Neural cell (in vitro differentiated cells): ENCODE data around the gene MYBL2. TPM values are rescaled to one million over a fixed set of nuclear protein-coding genes. Genes with fewer than 3 reads are reported as not detected.

Source experiments
- H2AFZ ChIP-seq: fragments of 200-600, 300-800 bp; sonication (generic), shearing (Covaris generic); 2 replicates; pipeline ENCODE4 v1.6.0; 2014; ENCODE audit warnings: low read depth, mild to moderate bottlenecking, antibody characterized with exemption, low read length, moderate library complexity
- H3F3A ChIP-seq: fragments of 200-600 bp; shearing (Covaris generic); 2 replicates; pipeline ENCODE4 v1.6.1; 2016; ENCODE audit warnings: mild to moderate bottlenecking, moderate library complexity, mixed read lengths, antibody characterized with exemption, low read length; ENCODE audit not compliant: insufficient read depth, poor library complexity, severe bottlenecking
- H3K27ac ChIP-seq: fragments of 200-600, 300-800 bp; sonication (generic), shearing (Covaris generic); 2 replicates; pipeline ENCODE4 v1.5.1; 2014; ENCODE audit warnings: mild to moderate bottlenecking, low read length, moderate library complexity
- H3K27me3 ChIP-seq: fragments of 300-800, 200-600 bp; sonication (generic), shearing (Covaris generic); 2 replicates; pipeline ENCODE4 v1.6.0; 2014; ENCODE audit warnings: mild to moderate bottlenecking, low read depth, low read length, moderate library complexity; ENCODE audit not compliant: insufficient read depth
- H3K36me3 ChIP-seq: fragments of 300-800, 200-600 bp; sonication (generic), shearing (Covaris generic); 2 replicates; pipeline ENCODE4 v1.5.1; 2014; ENCODE audit warnings: mild to moderate bottlenecking, antibody characterized with exemption, low read length, moderate library complexity; ENCODE audit not compliant: insufficient read depth
- H3K4me2 ChIP-seq: fragments of 300-800, 200-600 bp; sonication (generic), shearing (Covaris generic); 2 replicates; pipeline ENCODE4 v1.6.0; 2014; ENCODE audit warnings: mild to moderate bottlenecking, low read length
- H3K4me3 ChIP-seq: fragments of 300-800, 200-600 bp; sonication (generic), shearing (Covaris generic); 2 replicates; pipeline ENCODE4 v1.5.1; 2014; ENCODE audit warnings: mild to moderate bottlenecking, low read length, moderate library complexity
- H3K79me2 ChIP-seq: fragments of 200-600 bp; shearing (Covaris generic); replicated peaks from 2 replicates; pipeline ENCODE4 v1.6.0; 2014; ENCODE audit warnings: mild to moderate bottlenecking, low read length, moderate library complexity; ENCODE audit not compliant: insufficient read depth
- H3K9ac ChIP-seq: fragments of 300-800, 200-600 bp; sonication (generic), shearing (Covaris generic); 2 replicates; pipeline ENCODE4 v1.6.1; 2016; ENCODE audit warnings: mild to moderate bottlenecking, low read length, mixed read lengths
- H3K9me2 ChIP-seq: fragments of 200-600 bp; shearing (Covaris generic); 2 replicates; pipeline ENCODE4 v1.6.1; 2016; ENCODE audit warnings: mild to moderate bottlenecking, low read length, mixed read lengths; ENCODE audit not compliant: insufficient read depth
- H3K9me3 ChIP-seq: fragments of 200-600, 300-800 bp; sonication (generic), shearing (Covaris generic); 2 replicates; pipeline ENCODE4 v1.6.1; 2016; ENCODE audit warnings: mild to moderate bottlenecking, mixed run types, low read length, moderate library complexity, mixed read lengths
- H4K20me1 ChIP-seq: fragments of 200-600 bp; shearing (Covaris generic); 2 replicates; pipeline ENCODE4 v1.6.1; 2016; ENCODE audit warnings: mild to moderate bottlenecking, mixed run types; ENCODE audit not compliant: insufficient read depth
- CTCF ChIP-seq: fragments of 450-650 bp; IDR thresholded peaks from 2 replicates; pipeline ENCODE4 v1.5.1; 2014; ENCODE audit warnings: antibody characterized with exemption, mild to moderate bottlenecking, moderate library complexity; ENCODE audit not compliant: poor library complexity, severe bottlenecking
- EZH2 ChIP-seq: fragments of 200-600, 300-800 bp; shearing (Covaris generic), sonication (generic); IDR thresholded peaks from 2 replicates; pipeline ENCODE4 v1.6.1; 2014; ENCODE audit warnings: antibody characterized with exemption, low read length, borderline replicate concordance, mild to moderate bottlenecking; ENCODE audit not compliant: insufficient read depth, poor library complexity, severe bottlenecking
- MXI1 ChIP-seq: fragments of 450-650 bp; conservative IDR thresholded peaks from 2 replicates; pipeline ENCODE4 v1.6.1; 2014; ENCODE audit warnings: antibody characterized with exemption, mild to moderate bottlenecking; ENCODE audit not compliant: poor library complexity, severe bottlenecking
- POLR2AphosphoS5 ChIP-seq: IDR thresholded peaks from 2 replicates; pipeline ENCODE4 v1.6.1; 2012
- REST ChIP-seq: IDR thresholded peaks from 2 replicates; pipeline ENCODE4 v1.6.1; 2012; ENCODE audit warnings: borderline replicate concordance
- SMC3 ChIP-seq: fragments of 450-650 bp; conservative IDR thresholded peaks from 2 replicates; pipeline ENCODE4 v1.6.1; 2014; ENCODE audit warnings: antibody characterized with exemption, mild to moderate bottlenecking, moderate library complexity; ENCODE audit not compliant: poor library complexity
- TAF1 ChIP-seq: IDR thresholded peaks from 2 replicates; pipeline ENCODE4 v1.6.1; 2012; ENCODE audit warnings: low read depth
- polyA plus RNA-seq: library from polyadenylated mRNA; depleted of rRNA; stranded (reverse); fragments of >200 nt; gene quantifications from 2 replicates; pipeline ENCODE4 v1.2.3, GENCODE V29; 2014

Gene MYBL2
- polyA plus RNA-seq, 1 donor from 2014 or later: not detected

GRCh38 chr20:43669332-43669731, 2.4 kb downstream of the MYBL2 start (continued):
- no peak for TF ChIP-seq REST

GRCh38 chr20:43670423-43670822, 3.5 kb downstream of the MYBL2 start:
- peaks cover 7% of the 10 kb centered on the region for H3K27me3 ChIP-seq
- no peaks in the 10 kb centered on the region for H3K36me3 ChIP-seq
- H3K4me2 ChIP-seq: no peak overlapping the region
- no peak overlapping the region for H2AFZ ChIP-seq
- no peaks in the 10 kb centered on the region for H3K9me2 ChIP-seq
- H3K9me3 ChIP-seq: no peaks in the 10 kb centered on the region
- no peaks in the 10 kb centered on the region for H3F3A ChIP-seq
- H3K4me3 ChIP-seq: no peak overlapping the region
- TF ChIP-seq POLR2AphosphoS5 (no peak), SMC3 (no peak), MXI1 (no peak), CTCF (no peak), TAF1 (no peak)
- H3K9ac ChIP-seq: no peak overlapping the region
- H3K27ac ChIP-seq: no peak overlapping the region
- H4K20me1 ChIP-seq: no peaks in the 10 kb centered on the region
- H3K79me2 ChIP-seq: no peaks in the 10 kb centered on the region

GRCh38 chr20:43676368-43676767, 9.5 kb downstream of the MYBL2 start:
- Histone ChIP-seq H3K9ac (no peak overlapping the region), H3F3A (no peaks in the 10 kb centered on the region), H3K36me3 (no peaks in the 10 kb centered on the region), H2AFZ (no peak overlapping the region), H3K9me3 (no peaks in the 10 kb centered on the region), H3K4me2 (no peak overlapping the region), H4K20me1 (no peaks in the 10 kb centered on the region), H3K9me2 (no peaks in the 10 kb centered on the region), H3K79me2 (no peaks in the 10 kb centered on the region), H3K4me3 (no peak overlapping the region), H3K27me3 (no peaks in the 10 kb centered on the region), H3K27ac (no peak overlapping the region)
- TF ChIP-seq EZH2 (no peak), CTCF (no peak), REST (no peak), MXI1 (no peak)
